IMR-90 (cell line): ENCODE measurements around the gene MLXIPL. TPM values are rescaled to one million over a fixed set of nuclear protein-coding genes. Genes with fewer than 3 reads are reported as not detected.
"Not testable (repeated sequence)": the region's sequence is repeated elsewhere in the genome, so short reads cannot be mapped to it uniquely, and the experiment has no call there.

Source experiments
- ATAC-seq: fragments of 200-7000 bp; cut with Tn5 transposase; 2 replicates; pipeline ENCODE4 v1.9.1; 2020; ENCODE audit warnings: low read depth, mild to moderate bottlenecking, moderate library complexity
- BruUV-seq: library from RNA; stranded (reverse); fragments of 400-500 nt; replicated peaks from 2 replicates; lab custom pipeline; 2021; lab: Mats Ljungman, UMichigan
- CTCF ChIA-PET: fragments of 300-600 bp; formaldehyde crosslinking; extraction: SDS; loops from one replicate; lab custom pipeline; 2021; ENCODE audit warnings: antibody characterized with exemption; lab: Yijun Ruan, JAX
- POLR2A ChIA-PET: fragments of 300-600 bp; sonication (Branson Sonifier 250); formaldehyde crosslinking; loops from one replicate; lab custom pipeline; 2022; ENCODE audit warnings: antibody characterized with exemption; ENCODE audit not compliant: unreplicated experiment; lab: Charles Lee
- DNase-seq: peaks from one replicate; pipeline ENCODE4 v3.0.0; 2013
- H2AFZ ChIP-seq: replicated peaks from 2 replicates; pipeline ENCODE3; 2013; ENCODE audit warnings: low read length, mild to moderate bottlenecking; ENCODE audit not compliant: poor library complexity
- H2AK5ac ChIP-seq: 2 replicates; pipeline ENCODE4 v1.6.1; 2013; ENCODE audit warnings: low read depth, low read length, inconsistent platforms
- H2AK9ac ChIP-seq: replicated peaks from 2 replicates; pipeline ENCODE3; 2013; ENCODE audit warnings: mild to moderate bottlenecking, low read depth, low read length, moderate library complexity; ENCODE audit not compliant: poor library complexity
- H2BK120ac ChIP-seq: 2 replicates; pipeline ENCODE4 v1.6.1; 2013; ENCODE audit warnings: low read depth, low read length, inconsistent platforms
- H2BK15ac ChIP-seq: 3 replicates; pipeline ENCODE4 v1.6.1; 2013; ENCODE audit warnings: low read depth, low read length, inconsistent platforms
- H2BK20ac ChIP-seq: 2 replicates; pipeline ENCODE4 v1.6.1; 2013; ENCODE audit warnings: low read depth, mild to moderate bottlenecking, inconsistent platforms, low read length, moderate library complexity
- H2BK5ac ChIP-seq: 2 replicates; pipeline ENCODE4 v1.6.1; 2013; ENCODE audit warnings: mild to moderate bottlenecking, low read depth, low read length, inconsistent platforms; ENCODE audit not compliant: poor library complexity, severe bottlenecking
- H3K14ac ChIP-seq: replicated peaks from 2 replicates; pipeline ENCODE4 v1.6.1; 2013; ENCODE audit warnings: low read depth, low read length, inconsistent platforms
- H3K18ac ChIP-seq: 2 replicates; pipeline ENCODE4 v1.6.1; 2013; ENCODE audit warnings: low read depth, low read length, control low read depth
- H3K23ac ChIP-seq: 2 replicates; pipeline ENCODE4 v1.6.1; 2013; ENCODE audit warnings: low read depth, low read length, inconsistent platforms
- H3K27ac ChIP-seq: 2 replicates; pipeline ENCODE4 v1.5.1; 2013; ENCODE audit warnings: mild to moderate bottlenecking, control low read depth, low read length; ENCODE audit not compliant: insufficient read depth
- H3K27me3 ChIP-seq: 2 replicates; pipeline ENCODE4 v1.6.1; 2013; ENCODE audit warnings: low read length; ENCODE audit not compliant: control insufficient read depth, insufficient read depth
- H3K36me3 ChIP-seq: 2 replicates; pipeline ENCODE4 v1.6.1; 2013; ENCODE audit warnings: low read length, mixed read lengths; ENCODE audit not compliant: control insufficient read depth, insufficient read depth
- H3K4ac ChIP-seq: 2 replicates; pipeline ENCODE4 v1.6.1; 2013; ENCODE audit warnings: low read depth, low read length, inconsistent platforms
- H3K4me1 ChIP-seq: 2 replicates; pipeline ENCODE4 v1.6.1; 2013; ENCODE audit warnings: low read length, mixed read lengths; ENCODE audit not compliant: control insufficient read depth, insufficient read depth
- H3K4me2 ChIP-seq: 2 replicates; pipeline ENCODE4 v1.6.1; 2013; ENCODE audit warnings: low read depth, mild to moderate bottlenecking, control low read depth, low read length, moderate library complexity
- H3K4me3 ChIP-seq: 2 replicates; pipeline ENCODE4 v1.5.1; 2013; ENCODE audit warnings: low read depth, mild to moderate bottlenecking, control low read depth, low read length, moderate library complexity; ENCODE audit not compliant: insufficient read depth
- H3K56ac ChIP-seq: 2 replicates; pipeline ENCODE4 v1.6.1; 2013; ENCODE audit warnings: low read length, inconsistent platforms; ENCODE audit not compliant: insufficient read depth; ENCODE audit errors: extremely low read depth
- H3K79me1 ChIP-seq, 2 experiments: 2 replicates each; pipeline ENCODE4 v1.6.1; 2013; ENCODE audit warnings: low read length in 2 of 2, inconsistent platforms in 1 of 2, low read depth in 1 of 2
- H3K9ac ChIP-seq: 2 replicates; pipeline ENCODE4 v1.6.1; 2013; ENCODE audit warnings: low read depth, low read length, control low read depth
- H3K9me1 ChIP-seq: 2 replicates; pipeline ENCODE4 v1.6.1; 2013; ENCODE audit warnings: low read length, inconsistent platforms; ENCODE audit not compliant: insufficient read depth
- H3K9me3 ChIP-seq: 2 replicates; pipeline ENCODE4 v1.6.1; 2013; ENCODE audit warnings: low read length; ENCODE audit not compliant: control insufficient read depth, insufficient read depth
- H4K20me1 ChIP-seq: 2 replicates; pipeline ENCODE4 v1.6.1; 2013; ENCODE audit warnings: low read length, inconsistent platforms; ENCODE audit not compliant: insufficient read depth
- H4K5ac ChIP-seq: 2 replicates; pipeline ENCODE4 v1.6.1; 2013; ENCODE audit warnings: mild to moderate bottlenecking, low read depth, low read length, control low read depth
- H4K8ac ChIP-seq, 2 experiments: 2 replicates each; pipeline ENCODE4 v1.6.1; 2013; ENCODE audit warnings: low read depth in 2 of 2, low read length in 2 of 2, control low read depth in 1 of 2, inconsistent platforms in 1 of 2
- H4K91ac ChIP-seq: 2 replicates; pipeline ENCODE4 v1.6.1; 2013; ENCODE audit warnings: low read depth, low read length, inconsistent platforms; ENCODE audit not compliant: insufficient read depth
- BHLHE40 ChIP-seq: fragments of 150-350 bp; IDR thresholded peaks from 2 replicates; pipeline ENCODE4 v1.6.1; 2016; ENCODE audit warnings: mild to moderate bottlenecking, low read depth, low read length
- CEBPB ChIP-seq: IDR thresholded peaks from 2 replicates; pipeline ENCODE4 v1.6.1; 2012; ENCODE audit warnings: low read depth, low read length, improper control_type of control experiment
- CHD1 ChIP-seq: IDR thresholded peaks from 2 replicates; pipeline ENCODE4 v1.6.1; 2012; ENCODE audit warnings: low read depth, low read length, improper control_type of control experiment
- FOS ChIP-seq: fragments of 150-350 bp; IDR thresholded peaks from 2 replicates; pipeline ENCODE4 v1.6.1; 2016; ENCODE audit warnings: low read depth, low read length
- MAFK ChIP-seq: IDR thresholded peaks from 2 replicates; pipeline ENCODE4 v1.6.1; 2012; ENCODE audit warnings: low read depth, low read length, improper control_type of control experiment
- MAZ ChIP-seq: IDR thresholded peaks from 2 replicates; pipeline ENCODE4 v1.6.1; 2012; ENCODE audit warnings: low read depth, mild to moderate bottlenecking, low read length, improper control_type of control experiment, moderate library complexity, borderline replicate concordance
- MXI1 ChIP-seq: IDR thresholded peaks from 2 replicates; pipeline ENCODE4 v1.6.1; 2012; ENCODE audit warnings: low read depth, mild to moderate bottlenecking, low read length, moderate library complexity, borderline replicate concordance
- NFE2L2 ChIP-seq: fragments of 150-350 bp; IDR thresholded peaks from 2 replicates; pipeline ENCODE4 v1.6.1; 2016; ENCODE audit warnings: low read depth, mild to moderate bottlenecking, low read length
- POLR2A ChIP-seq: IDR thresholded peaks from 2 replicates; pipeline ENCODE4 v1.6.1; 2012; ENCODE audit warnings: mild to moderate bottlenecking, low read depth, low read length
- RAD21 ChIP-seq: IDR thresholded peaks from 2 replicates; pipeline ENCODE4 v1.6.1; 2012; ENCODE audit warnings: low read length, improper control_type of control experiment
- RCOR1 ChIP-seq: IDR thresholded peaks from 2 replicates; pipeline ENCODE4 v1.6.1; 2012; ENCODE audit warnings: mild to moderate bottlenecking, low read length, improper control_type of control experiment; ENCODE audit not compliant: insufficient replicate concordance
- RFX5 ChIP-seq: IDR thresholded peaks from 2 replicates; pipeline ENCODE4 v1.8.0; 2012; ENCODE audit warnings: low read depth, mild to moderate bottlenecking, low read length, moderate library complexity
- SMC3 ChIP-seq: fragments of 150-350 bp; IDR thresholded peaks from 2 replicates; pipeline ENCODE4 v1.6.1; 2016; ENCODE audit warnings: low read depth, mild to moderate bottlenecking, antibody characterized with exemption, low read length, moderate library complexity
- WGBS, 2 experiments: methylation state at CpG; one replicate each; pipeline versions ENCODE4 v1.1.5 to v1.1.7; 2013; ENCODE audit warnings: missing lambda C conversion rate in 2 of 2; ENCODE audit not compliant: insufficient read length in 1 of 2; ENCODE audit errors: extremely low coverage in 2 of 2; 5-methylcytosine and 5-hydroxymethylcytosine counted together
- dilution Hi-C: fragments of 300-500 bp; cut with HindIII; formaldehyde crosslinking; loops from one replicate; pipeline ENCODE4 v1.14.3; 2018; ENCODE audit warnings: low sequenced_read_pairs; ENCODE audit not compliant: unreplicated experiment
- in situ Hi-C: fragments of 300-500 bp; cut with MboI; formaldehyde crosslinking; loops from 3 replicates; pipeline ENCODE4 v1.14.3; 2019; ENCODE audit warnings: low sequenced_read_pairs, inconsistent platforms, mixed read lengths
- intact Hi-C: fragments of 100-400 bp; cut with micrococcal nuclease; formaldehyde crosslinking; loops from 2 replicates; pipeline ENCODE4 v1.10.0; 2022
- polyA plus RNA-seq, 3 experiments: library from polyadenylated mRNA; depleted of rRNA; stranded (reverse); fragments of >200 nt; gene quantifications; 2 replicates each; pipeline ENCODE4 v1.2.3, GENCODE V29; 2012; ENCODE audit warnings: low replicate concordance in 1 of 3
- total RNA-seq: library from RNA; depleted of rRNA; stranded (reverse); fragments of >200 nt; gene quantifications from 2 replicates; pipeline ENCODE4 v1.2.3, GENCODE V29; 2012
- TF ChIP-seq, protein P1 (sequence below): fragments of 150-350 bp; IDR thresholded peaks from 2 replicates; pipeline ENCODE4 v1.6.1; 2016; ENCODE audit warnings: low read depth, mild to moderate bottlenecking, low read length, moderate library complexity, borderline replicate concordance
- TF ChIP-seq, protein P2 (sequence below): fragments of 150-350 bp; IDR thresholded peaks from 2 replicates; pipeline ENCODE4 v1.6.1; 2017; ENCODE audit warnings: mild to moderate bottlenecking, antibody characterized with exemption, low read length, low read depth

The MLXIPL gene
- total and polyA plus RNA-seq, 2 of the 4 experiments (the other 2 are of a cell fraction), result not detected

DNA sequence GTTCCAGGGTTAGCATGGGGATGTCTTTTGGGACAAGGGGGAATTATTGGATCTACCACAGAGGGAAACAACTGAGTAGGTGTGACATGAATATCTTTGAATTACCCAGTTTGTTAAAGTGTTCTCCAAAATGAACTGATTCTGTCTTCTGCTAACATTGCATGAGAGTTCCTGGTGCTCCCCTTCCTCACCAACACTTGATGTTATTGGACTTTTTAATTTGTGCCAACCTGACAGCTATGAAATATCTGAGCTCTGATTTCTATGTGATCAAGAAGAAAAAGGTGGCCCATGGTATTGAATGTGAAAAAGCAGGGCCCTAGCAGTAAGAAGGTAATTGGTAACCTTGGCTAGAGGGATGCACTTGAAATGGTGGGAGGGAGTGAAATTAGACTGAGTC is 38.7 kb upstream of the MLXIPL start:
- in situ Hi-C loops, result no loop called here
- BruUV-seq, result no TSS peak
- H3K18ac ChIP-seq, result no peak overlapping the region

DNA sequence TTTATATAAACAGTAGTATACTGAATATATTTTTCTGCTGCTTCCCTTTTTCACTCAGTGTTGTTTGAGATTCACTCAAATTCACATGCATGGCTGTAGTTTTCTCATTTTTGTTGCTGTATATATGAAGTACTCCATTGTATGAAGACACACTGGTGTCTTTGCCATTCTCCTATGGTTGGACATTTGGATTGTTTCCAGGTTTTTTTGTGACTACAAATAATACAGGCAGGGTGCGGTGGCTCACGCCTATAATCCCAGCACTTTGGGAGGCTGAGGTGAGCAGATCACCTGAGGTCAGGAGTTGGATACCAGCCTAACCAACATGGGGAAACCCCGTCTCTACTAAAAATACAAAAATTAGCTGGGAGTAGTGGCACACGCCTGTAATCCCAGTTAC is 36.3 kb upstream of the MLXIPL start:
- H3K9me3 ChIP-seq, H3K4me3 ChIP-seq, H4K91ac ChIP-seq, POLR2A ChIA-PET, H4K8ac ChIP-seq, H2BK120ac ChIP-seq, BruUV-seq, H3K4ac ChIP-seq, H2AFZ ChIP-seq, H3K14ac ChIP-seq, H3K27me3 ChIP-seq, dilution Hi-C loops, H4K20me1 ChIP-seq, H2BK5ac ChIP-seq, H3K27ac ChIP-seq, ATAC-seq, H3K4me1 ChIP-seq, DNase-seq, H3K18ac ChIP-seq, H2BK20ac ChIP-seq, H3K79me1 ChIP-seq, intact Hi-C loops, H3K23ac ChIP-seq, H3K36me3 ChIP-seq, in situ Hi-C loops, H2BK15ac ChIP-seq, H2AK5ac ChIP-seq, H2AK9ac ChIP-seq, H4K5ac ChIP-seq, CTCF ChIA-PET, H3K9ac ChIP-seq, H3K9me1 ChIP-seq, H3K4me2 ChIP-seq, H3K56ac ChIP-seq: not testable (repeated sequence)
- WGBS, 2 experiments, result 100% methylated on average over 1 of the region's 4 CpGs; no CpG with 5 or more reads in 1 of the 2 experiments

More for the DNA sequence above, 38.7 kb upstream of the MLXIPL start:
- ATAC-seq (no peak), DNase-seq (no peak)
- no peak overlapping the region for H3K4me2 ChIP-seq
- H3K9me3 ChIP-seq, result peaks cover 5% of the 10 kb centered on the region
- H4K8ac ChIP-seq, result no peak overlapping the region
- ChIA-PET CTCF (no interaction called here), POLR2A (no interaction called here)
- peaks cover 3% of the 10 kb centered on the region for H3K27me3 ChIP-seq
- TF ChIP-seq MAFK (no peak), POLR2A (no peak), NFE2L2 (no peak), SMC3 (no peak), RCOR1 (no peak), FOS (no peak), CHD1 (no peak), RFX5 (no peak), RAD21 (no peak), MXI1 (no peak), CEBPB (no peak), MAZ (no peak), BHLHE40 (no peak)
- TF ChIP-seq, protein P1, sequence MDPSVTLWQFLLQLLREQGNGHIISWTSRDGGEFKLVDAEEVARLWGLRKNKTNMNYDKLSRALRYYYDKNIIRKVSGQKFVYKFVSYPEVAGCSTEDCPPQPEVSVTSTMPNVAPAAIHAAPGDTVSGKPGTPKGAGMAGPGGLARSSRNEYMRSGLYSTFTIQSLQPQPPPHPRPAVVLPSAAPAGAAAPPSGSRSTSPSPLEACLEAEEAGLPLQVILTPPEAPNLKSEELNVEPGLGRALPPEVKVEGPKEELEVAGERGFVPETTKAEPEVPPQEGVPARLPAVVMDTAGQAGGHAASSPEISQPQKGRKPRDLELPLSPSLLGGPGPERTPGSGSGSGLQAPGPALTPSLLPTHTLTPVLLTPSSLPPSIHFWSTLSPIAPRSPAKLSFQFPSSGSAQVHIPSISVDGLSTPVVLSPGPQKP, result no peak
- TF ChIP-seq, protein P2, sequence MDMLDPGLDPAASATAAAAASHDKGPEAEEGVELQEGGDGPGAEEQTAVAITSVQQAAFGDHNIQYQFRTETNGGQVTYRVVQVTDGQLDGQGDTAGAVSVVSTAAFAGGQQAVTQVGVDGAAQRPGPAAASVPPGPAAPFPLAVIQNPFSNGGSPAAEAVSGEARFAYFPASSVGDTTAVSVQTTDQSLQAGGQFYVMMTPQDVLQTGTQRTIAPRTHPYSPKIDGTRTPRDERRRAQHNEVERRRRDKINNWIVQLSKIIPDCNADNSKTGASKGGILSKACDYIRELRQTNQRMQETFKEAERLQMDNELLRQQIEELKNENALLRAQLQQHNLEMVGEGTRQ, result no peak
- dilution Hi-C loops (no loop called here), intact Hi-C loops (no loop called here)
- no peak overlapping the region for H3K14ac ChIP-seq
- no peak overlapping the region for H3K23ac ChIP-seq
- no peak overlapping the region for H2AK9ac ChIP-seq
- H3K27ac ChIP-seq, result no peak overlapping the region
- H3K79me1 ChIP-seq, result no peaks in the 10 kb centered on the region
- no peaks in the 10 kb centered on the region for H3K4me1 ChIP-seq
- H3K56ac ChIP-seq, result no peak overlapping the region
- H2AFZ ChIP-seq, result no peak overlapping the region
- H4K5ac ChIP-seq, result no peak overlapping the region
- no peak overlapping the region for H3K9ac ChIP-seq
- H3K36me3 ChIP-seq, result no peaks in the 10 kb centered on the region
- no peak overlapping the region for H2AK5ac ChIP-seq
- H2BK120ac ChIP-seq, result no peak overlapping the region
- no peak overlapping the region for H2BK20ac ChIP-seq
- H4K20me1 ChIP-seq, result no peaks in the 10 kb centered on the region
- no peaks in the 10 kb centered on the region for H3K9me1 ChIP-seq
- H2BK5ac ChIP-seq, result no peak overlapping the region
- no peak overlapping the region for H3K4me3 ChIP-seq
- H3K4ac ChIP-seq, result no peak overlapping the region
- H4K91ac ChIP-seq, result no peak overlapping the region
- no peak overlapping the region for H2BK15ac ChIP-seq
